ENCODE results near the gene HRH2.

DNA sequence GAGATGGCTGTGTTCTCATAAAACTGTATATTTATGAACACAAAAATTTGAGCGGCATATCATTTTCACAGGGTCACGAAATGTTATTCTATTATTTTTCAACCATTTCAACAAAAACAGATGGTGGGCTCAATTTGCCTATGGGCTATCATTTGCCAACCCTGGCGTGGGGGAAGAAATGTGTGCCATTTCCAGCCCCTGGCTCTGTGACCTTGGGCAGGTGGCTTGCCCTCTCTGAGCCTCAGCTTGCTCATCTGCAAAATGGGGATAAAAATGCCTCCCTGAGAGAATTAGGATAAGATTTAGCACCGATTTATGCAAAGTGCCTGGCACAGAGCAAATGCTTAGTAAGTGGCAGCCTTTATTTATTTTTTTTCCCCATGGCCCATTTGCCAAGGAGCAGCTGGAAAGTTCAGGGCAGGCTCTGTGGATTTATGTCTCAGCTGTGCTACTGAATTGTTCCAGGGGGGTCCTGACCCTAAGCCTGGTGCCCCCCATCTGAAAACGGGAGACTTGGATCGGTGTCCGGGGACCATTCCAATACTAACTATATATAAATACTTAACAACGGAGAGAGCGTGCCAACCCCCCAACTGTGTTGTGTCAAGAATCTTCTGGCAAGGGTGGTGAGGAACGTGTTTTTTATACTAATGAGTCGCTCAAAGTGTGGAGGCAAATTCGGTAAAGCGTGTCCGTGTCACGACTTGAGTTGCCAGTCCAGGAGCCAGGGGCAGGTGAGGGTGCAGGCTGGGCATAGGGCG lies 34.5 kb downstream of the HRH2 start:
- TF ChIP-seq POLR2A (IDR thresholded peaks at IDR 0.05; ENCODE audit: low read length): no peak
- no peak for TF ChIP-seq GATA1 (IDR thresholded peaks at IDR 0.05; ENCODE audit: low read depth, low read length)
